Activated naive CD8-positive, alpha-beta T cell treated with anti-CD3 and anti-CD28 coated beads, Interleukin-2, amount 10 ng/mL, durations not matched to agents 7 days and 5 days (primary cell): Measurements from ENCODE around the gene GGA1. TPM values are rescaled to one million over a fixed set of nuclear protein-coding genes. Genes with fewer than 3 reads are reported as not detected.

Source experiments
- ATAC-seq: fragments of 150-1000 bp; cut with Tn5 transposase; one replicate; pipeline ENCODE4 v1.10.0; 2021; ENCODE audit warnings: low read depth, moderate library complexity
- POLR2A ChIA-PET: fragments of 350-600 bp; sonication (Branson Sonifier 250); formaldehyde crosslinking; loops from one replicate; lab custom pipeline; 2021; ENCODE audit warnings: antibody characterized with exemption; lab: Charles Lee
- DNase-seq: peaks from one replicate; pipeline ENCODE4 v3.0.0; 2021
- H3K27ac Mint-ChIP-seq: one replicate; pipeline ENCODE4 v1.8.0; 2022; ENCODE audit warnings: mild to moderate bottlenecking, mixed read lengths
- H3K27me3 Mint-ChIP-seq: one replicate; pipeline ENCODE4 v1.8.0; 2022; ENCODE audit warnings: mild to moderate bottlenecking, moderate library complexity, mixed read lengths
- H3K36me3 Mint-ChIP-seq: one replicate; pipeline ENCODE4 v1.8.0; 2021; ENCODE audit warnings: mild to moderate bottlenecking, mixed read lengths
- H3K4me1 Mint-ChIP-seq: one replicate; pipeline ENCODE4 v1.8.0; 2021; ENCODE audit warnings: mixed read lengths
- H3K4me3 Mint-ChIP-seq: one replicate; pipeline ENCODE4 v1.8.0; 2022; ENCODE audit warnings: mild to moderate bottlenecking, moderate library complexity, mixed read lengths
- H3K9me3 Mint-ChIP-seq: one replicate; pipeline ENCODE4 v1.8.0; 2021; ENCODE audit warnings: mixed read lengths
- total RNA-seq, 2 experiments: library from RNA; stranded (reverse); gene quantifications; one replicate each; pipeline ENCODE4 v1.2.3, GENCODE V29; 2021

Gene GGA1
- total RNA-seq, 2 experiments from 2014 or later: 75.3 to 79.5 TPM

GRCh38 chr22:37566903-37567798 lies 41.5 kb upstream of the GGA1 start:
- no peaks in the 10 kb centered on the region for H3K9me3 Mint-ChIP-seq
- peaks cover 28% of the 10 kb centered on the region for H3K4me1 Mint-ChIP-seq
- H3K4me3 Mint-ChIP-seq: peak overlapping the region; percentile 69
- peak; percentile 84 for ATAC-seq
- H3K27me3 Mint-ChIP-seq: peaks cover 25% of the 10 kb centered on the region
- H3K27ac Mint-ChIP-seq: peak overlapping the region; percentile 89
- POLR2A ChIA-PET: interaction anchor here (0.6 to 8.5 kb wide), 25 partner anchors 9 to 523 kb away, joined by 3 to 70 read pairs (median 4); partner anchors contain the start of genes GGA1, LGALS2 and RAC2
- DNase-seq: peak; percentile 96
- H3K36me3 Mint-ChIP-seq: no peaks in the 10 kb centered on the region

GRCh38 chr22:37568012-37568411 lies 40.6 kb upstream of the GGA1 start:
- Mint-ChIP-seq H3K4me1 (peaks cover 24% of the 10 kb centered on the region), H3K9me3 (no peaks in the 10 kb centered on the region), H3K27ac (no peak overlapping the region), H3K36me3 (no peaks in the 10 kb centered on the region), H3K4me3 (no peak overlapping the region), H3K27me3 (peaks cover 22% of the 10 kb centered on the region)
- POLR2A ChIA-PET: interaction anchor here (1.2 to 8.5 kb wide), 6 partner anchors 8 to 326 kb away, joined by 3 to 70 read pairs (median 6); partner anchors contain the start of gene LGALS2
- ATAC-seq (no peak), DNase-seq (no peak)

GRCh38 chr22:37568448-37569008 lies 40.1 kb upstream of the GGA1 start:
- Mint-ChIP-seq H3K27me3 (peaks cover 17% of the 10 kb centered on the region), H3K36me3 (no peaks in the 10 kb centered on the region), H3K4me3 (no peak overlapping the region), H3K9me3 (no peaks in the 10 kb centered on the region), H3K4me1 (peaks cover 19% of the 10 kb centered on the region), H3K27ac (no peak overlapping the region)
- POLR2A ChIA-PET: interaction anchor here (2.7 to 8.5 kb wide), 2 partner anchors 28 to 326 kb away, joined by 8 to 70 read pairs; no protein-coding TSS in a partner anchor
- DNase-seq (no peak), ATAC-seq (no peak)

- Mint-ChIP-seq H3K27ac (no peak overlapping the region), H3K4me3 (no peak overlapping the region), H3K27me3 (peaks cover 15% of the 10 kb centered on the region), H3K4me1 (peaks cover 15% of the 10 kb centered on the region), H3K9me3 (no peaks in the 10 kb centered on the region), H3K36me3 (no peaks in the 10 kb centered on the region)
- POLR2A ChIA-PET: interaction anchor here (0.5 to 8.5 kb wide), 3 partner anchors 29 to 35 kb away, joined by 3 to 70 read pairs (median 4); no protein-coding TSS in a partner anchor
- ATAC-seq (no peak), DNase-seq (no peak)
These were observed 39.4 kb upstream of the GGA1 start for GRCh38 chr22:37569009-37569920.

- no peak for ATAC-seq
- DNase-seq: no peak
- POLR2A ChIA-PET: interaction anchor here (0.7 to 1.0 kb wide), 2 partner anchors 22 to 30 kb away, joined by 3 to 4 read pairs; no protein-coding TSS in a partner anchor
- Mint-ChIP-seq H3K4me1 (peaks cover 15% of the 10 kb centered on the region), H3K27ac (no peak overlapping the region), H3K36me3 (no peaks in the 10 kb centered on the region), H3K27me3 (peaks cover 14% of the 10 kb centered on the region), H3K9me3 (no peaks in the 10 kb centered on the region), H3K4me3 (no peak overlapping the region)
These were observed 38.5 kb upstream of the GGA1 start for GRCh38 chr22:37569921-37570660.

GRCh38 chr22:37570661-37570976 lies 38.0 kb upstream of the GGA1 start:
- POLR2A ChIA-PET: interaction anchor here (1.0 kb wide), 1 partner anchor 22 kb away, joined by 4 read pairs; no protein-coding TSS in a partner anchor
- Mint-ChIP-seq H3K4me3 (no peak overlapping the region), H3K27me3 (peaks cover 11% of the 10 kb centered on the region), H3K27ac (no peak overlapping the region), H3K36me3 (no peaks in the 10 kb centered on the region), H3K4me1 (peaks cover 15% of the 10 kb centered on the region), H3K9me3 (no peaks in the 10 kb centered on the region)
- ATAC-seq (no peak), DNase-seq (no peak)

- peaks cover 8% of the 10 kb centered on the region for H3K27me3 Mint-ChIP-seq
- no peaks in the 10 kb centered on the region for H3K9me3 Mint-ChIP-seq
- no peaks in the 10 kb centered on the region for H3K36me3 Mint-ChIP-seq
- DNase-seq (no peak), ATAC-seq (no peak)
- POLR2A ChIA-PET: no interaction called here
- peaks cover 12% of the 10 kb centered on the region for H3K4me1 Mint-ChIP-seq
- no peak overlapping the region for H3K27ac Mint-ChIP-seq
- no peak overlapping the region for H3K4me3 Mint-ChIP-seq
These were observed 37.2 kb upstream of the GGA1 start for GRCh38 chr22:37571258-37571991.

GRCh38 chr22:37571992-37572373 lies 36.7 kb upstream of the GGA1 start:
- POLR2A ChIA-PET: interaction anchor here (1.2 kb wide), 1 partner anchor 20 kb away, joined by 4 read pairs; no protein-coding TSS in a partner anchor
- Mint-ChIP-seq H3K27ac (no peak overlapping the region), H3K4me1 (peaks cover 7% of the 10 kb centered on the region), H3K36me3 (no peaks in the 10 kb centered on the region), H3K4me3 (no peak overlapping the region), H3K27me3 (peaks cover 8% of the 10 kb centered on the region), H3K9me3 (no peaks in the 10 kb centered on the region)
- DNase-seq: no peak
- ATAC-seq: no peak

GRCh38 chr22:37575490-37576003 lies 33.1 kb upstream of the GGA1 start:
- Mint-ChIP-seq H3K4me3 (no peak overlapping the region), H3K9me3 (no peaks in the 10 kb centered on the region), H3K27ac (no peak overlapping the region), H3K36me3 (no peaks in the 10 kb centered on the region), H3K27me3 (peaks cover 3% of the 10 kb centered on the region), H3K4me1 (peaks cover 8% of the 10 kb centered on the region)
- POLR2A ChIA-PET: no interaction called here
- DNase-seq (no peak), ATAC-seq (no peak)

GRCh38 chr22:37578002-37578401 lies 30.6 kb upstream of the GGA1 start:
- Mint-ChIP-seq H3K36me3 (no peaks in the 10 kb centered on the region), H3K27me3 (peaks cover 14% of the 10 kb centered on the region), H3K27ac (no peak overlapping the region), H3K9me3 (no peaks in the 10 kb centered on the region), H3K4me3 (no peak overlapping the region), H3K4me1 (peaks cover 8% of the 10 kb centered on the region)
- DNase-seq (no peak), ATAC-seq (no peak)
- POLR2A ChIA-PET: no interaction called here

GRCh38 chr22:37581504-37581903 lies 27.1 kb upstream of the GGA1 start:
- no peaks in the 10 kb centered on the region for H3K9me3 Mint-ChIP-seq
- no peaks in the 10 kb centered on the region for H3K36me3 Mint-ChIP-seq
- POLR2A ChIA-PET: no interaction called here
- H3K4me1 Mint-ChIP-seq: peaks cover 9% of the 10 kb centered on the region
- no peak for DNase-seq
- H3K27ac Mint-ChIP-seq: no peak overlapping the region
- peaks cover 19% of the 10 kb centered on the region for H3K27me3 Mint-ChIP-seq
- H3K4me3 Mint-ChIP-seq: no peak overlapping the region
- ATAC-seq: no peak

GRCh38 chr22:37582526-37582925 lies 26.1 kb upstream of the GGA1 start:
- POLR2A ChIA-PET: interaction anchor here (0.7 kb wide), 1 partner anchor 25 kb away, joined by 3 read pairs; no protein-coding TSS in a partner anchor
- H3K27ac Mint-ChIP-seq: no peak overlapping the region

More at GRCh38 chr22:37582526-37582925, 26.1 kb upstream of the GGA1 start:
- peaks cover 9% of the 10 kb centered on the region for H3K4me1 Mint-ChIP-seq
- H3K36me3 Mint-ChIP-seq: no peaks in the 10 kb centered on the region
- DNase-seq (no peak), ATAC-seq (no peak)
- H3K27me3 Mint-ChIP-seq: peaks cover 19% of the 10 kb centered on the region
- no peaks in the 10 kb centered on the region for H3K9me3 Mint-ChIP-seq
- no peak overlapping the region for H3K4me3 Mint-ChIP-seq
